Thymus (tissue), 11 donors: ENCODE measurements around the gene ACBD6. TPM values are rescaled to one million over a fixed set of nuclear protein-coding genes. Genes with fewer than 3 reads are reported as not detected.

Source experiments
- DNase-seq, 9 donors: peaks; one replicate each; pipeline ENCODE4 v3.0.0-alpha.2; 2013; ENCODE audit warnings: low spot score in 9 of 9, low read depth in 6 of 9, missing footprints in 1 of 9
- H3K27ac ChIP-seq, 2 donors: one replicate each; pipeline ENCODE4 v1.5.1; 2013; ENCODE audit warnings: control low read depth in 1 of 2, low read depth in 1 of 2, low read length in 1 of 2, mild to moderate bottlenecking in 1 of 2, moderate library complexity in 1 of 2
- H3K27me3 ChIP-seq, 2 donors: one replicate each; pipeline ENCODE4 v1.5.1; 2013; ENCODE audit warnings: low read length in 1 of 2; ENCODE audit not compliant: control insufficient read depth in 2 of 2, insufficient read depth in 1 of 2
- H3K36me3 ChIP-seq, 2 donors: one replicate each; pipeline ENCODE4 v1.5.1; 2013; ENCODE audit warnings: low read length in 1 of 2, mild to moderate bottlenecking in 1 of 2, moderate library complexity in 1 of 2; ENCODE audit not compliant: control insufficient read depth in 2 of 2, insufficient read depth in 2 of 2
- H3K4me1 ChIP-seq, 2 donors: one replicate each; pipeline ENCODE4 v1.5.1; 2013; ENCODE audit warnings: low read length in 2 of 2; ENCODE audit not compliant: control insufficient read depth in 2 of 2, insufficient read depth in 2 of 2
- H3K4me3 ChIP-seq, 2 donors: one replicate each; pipeline ENCODE4 v1.5.1; 2013; ENCODE audit warnings: low read length in 2 of 2, control low read depth in 1 of 2, mild to moderate bottlenecking in 1 of 2
- H3K9me3 ChIP-seq, 2 donors: one replicate each; pipeline ENCODE4 v1.5.1; 2013; ENCODE audit warnings: low read length in 1 of 2, mild to moderate bottlenecking in 1 of 2; ENCODE audit not compliant: control insufficient read depth in 2 of 2, insufficient read depth in 1 of 2
- WGBS: extraction: QIAGEN DNeasy Blood & Tissue Kit; methylation state at CpG from one replicate; pipeline ENCODE4 v1.1.7; 2013; 5-methylcytosine and 5-hydroxymethylcytosine counted together
- polyA plus RNA-seq: library from polyadenylated mRNA; stranded (reverse); fragments of 200-250 nt; gene quantifications from one replicate; pipeline ENCODE4 v1.2.3, GENCODE V29; 2013
- total RNA-seq: library from RNA; stranded (reverse); fragments of 120-200 nt; gene quantifications from one replicate; pipeline ENCODE4 v1.2.4, GENCODE V29; 2013
- donor health status: healthy.

Gene ACBD6
- total and polyA plus RNA-seq, 2 donors = 35.0 to 48.7 TPM

- H3K36me3 ChIP-seq = no peaks in the 10 kb centered on the region
- WGBS = 97% methylated on average over 7 of the region's 7 CpGs
- no peaks in the 10 kb centered on the region for H3K9me3 ChIP-seq
- H3K27ac ChIP-seq = no peak overlapping the region
- no peak for DNase-seq
- no peaks in the 10 kb centered on the region for H3K4me1 ChIP-seq
- no peak overlapping the region for H3K4me3 ChIP-seq
- H3K27me3 ChIP-seq = peaks cover 0 to 20% of the 10 kb centered on the region in 2 donors
These were observed 254.2 kb downstream of the ACBD6 start for GRCh38 chr1:180248176-180248575.

- Histone ChIP-seq H3K4me1 (no peaks in the 10 kb centered on the region), H3K27me3 (peaks cover 1 to 26% of the 10 kb centered on the region in 2 donors), H3K9me3 (no peaks in the 10 kb centered on the region), H3K36me3 (no peaks in the 10 kb centered on the region), H3K27ac (no peak overlapping the region), H3K4me3 (no peak overlapping the region)
- 99% methylated on average over 4 of the region's 4 CpGs for WGBS
- DNase-seq = no peak
These were observed 254.8 kb downstream of the ACBD6 start for GRCh38 chr1:180247580-180247979.

- H3K27ac ChIP-seq = no peak overlapping the region
- H3K9me3 ChIP-seq = no peaks in the 10 kb centered on the region
- peaks cover 6 to 29% of the 10 kb centered on the region in 2 donors for H3K27me3 ChIP-seq
- no peak for DNase-seq
- H3K4me1 ChIP-seq = no peaks in the 10 kb centered on the region
- H3K4me3 ChIP-seq = no peak overlapping the region
- WGBS = 83% methylated on average over 3 of the region's 3 CpGs
- H3K36me3 ChIP-seq = no peaks in the 10 kb centered on the region
These were observed 255.3 kb downstream of the ACBD6 start for GRCh38 chr1:180247061-180247460.

GRCh38 chr1:180246579-180246978, 255.8 kb downstream of the ACBD6 start:
- Histone ChIP-seq H3K27me3 (peaks cover 9 to 34% of the 10 kb centered on the region in 2 donors), H3K4me1 (no peaks in the 10 kb centered on the region), H3K27ac (no peak overlapping the region), H3K4me3 (no peak overlapping the region), H3K9me3 (no peaks in the 10 kb centered on the region), H3K36me3 (no peaks in the 10 kb centered on the region)
- DNase-seq = no peak
- WGBS = 98% methylated on average over 5 of the region's 5 CpGs

DNA sequence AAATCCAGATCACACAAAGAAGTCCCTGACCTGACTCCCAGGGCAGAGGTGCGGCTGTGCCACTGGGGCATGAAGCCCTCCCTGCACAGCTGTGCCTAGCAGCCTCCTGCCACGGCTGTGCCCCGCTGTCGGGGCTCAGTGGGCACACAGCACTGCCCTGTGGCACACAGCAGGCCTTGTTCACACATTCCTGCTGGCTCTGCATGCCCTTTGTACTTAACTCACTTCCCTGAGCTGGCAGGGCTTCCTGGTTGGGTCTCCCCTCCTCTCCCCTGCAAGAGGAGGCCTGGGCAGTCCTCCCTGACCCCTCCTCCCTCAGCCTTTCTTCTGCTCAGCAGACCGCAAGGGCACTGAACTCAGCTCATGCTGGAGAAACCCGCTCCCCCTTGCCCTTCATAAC, 257.5 kb downstream of the ACBD6 start:
- Histone ChIP-seq H3K4me1 (no peaks in the 10 kb centered on the region), H3K36me3 (no peaks in the 10 kb centered on the region), H3K27ac (no peak overlapping the region), H3K27me3 (peaks cover 17 to 50% of the 10 kb centered on the region in 2 donors), H3K9me3 (no peaks in the 10 kb centered on the region), H3K4me3 (no peak overlapping the region)
- WGBS = 87% methylated on average over 6 of the region's 6 CpGs
- DNase-seq = no peak

DNA sequence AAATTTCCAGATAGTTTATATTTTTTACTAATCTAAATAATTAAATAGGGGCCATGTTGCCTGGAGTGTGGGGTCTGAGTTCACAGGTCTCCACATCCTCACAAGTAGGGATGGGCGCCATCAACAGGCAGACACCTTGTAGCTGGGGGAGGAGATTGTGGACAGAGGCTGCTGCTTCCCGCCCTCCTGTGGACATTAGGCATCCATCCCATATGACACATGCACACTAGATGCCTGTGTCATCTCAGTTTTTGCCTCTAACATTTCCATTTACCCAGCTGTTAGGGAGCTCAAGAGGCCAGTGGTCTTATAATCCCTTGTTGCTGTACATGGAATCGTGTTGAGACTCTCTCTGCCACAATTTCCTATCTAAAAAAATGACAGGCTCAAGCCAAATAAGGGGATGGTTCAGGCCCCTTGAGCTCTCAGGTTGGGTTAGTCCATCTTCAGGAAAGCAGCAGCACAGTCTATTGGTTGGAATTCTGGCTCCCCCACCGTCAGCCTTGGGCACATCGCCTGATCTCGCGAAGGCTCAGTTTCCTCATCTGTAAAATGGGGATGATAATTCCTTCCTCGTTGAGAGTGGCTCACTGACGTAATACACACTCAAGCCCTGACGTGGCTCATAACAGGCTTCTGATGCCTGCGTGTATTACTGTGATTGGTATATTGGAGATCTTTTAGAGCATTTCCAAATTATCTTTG, 258.7 kb downstream of the ACBD6 start:
- Histone ChIP-seq H3K9me3 (no peaks in the 10 kb centered on the region), H3K27me3 (peaks cover 22 to 62% of the 10 kb centered on the region in 2 donors), H3K4me1 (no peaks in the 10 kb centered on the region), H3K4me3 (no peak overlapping the region), H3K36me3 (no peaks in the 10 kb centered on the region), H3K27ac (no peak overlapping the region)
- no peak for DNase-seq
- 93% methylated on average over 11 of the region's 11 CpGs for WGBS

DNA sequence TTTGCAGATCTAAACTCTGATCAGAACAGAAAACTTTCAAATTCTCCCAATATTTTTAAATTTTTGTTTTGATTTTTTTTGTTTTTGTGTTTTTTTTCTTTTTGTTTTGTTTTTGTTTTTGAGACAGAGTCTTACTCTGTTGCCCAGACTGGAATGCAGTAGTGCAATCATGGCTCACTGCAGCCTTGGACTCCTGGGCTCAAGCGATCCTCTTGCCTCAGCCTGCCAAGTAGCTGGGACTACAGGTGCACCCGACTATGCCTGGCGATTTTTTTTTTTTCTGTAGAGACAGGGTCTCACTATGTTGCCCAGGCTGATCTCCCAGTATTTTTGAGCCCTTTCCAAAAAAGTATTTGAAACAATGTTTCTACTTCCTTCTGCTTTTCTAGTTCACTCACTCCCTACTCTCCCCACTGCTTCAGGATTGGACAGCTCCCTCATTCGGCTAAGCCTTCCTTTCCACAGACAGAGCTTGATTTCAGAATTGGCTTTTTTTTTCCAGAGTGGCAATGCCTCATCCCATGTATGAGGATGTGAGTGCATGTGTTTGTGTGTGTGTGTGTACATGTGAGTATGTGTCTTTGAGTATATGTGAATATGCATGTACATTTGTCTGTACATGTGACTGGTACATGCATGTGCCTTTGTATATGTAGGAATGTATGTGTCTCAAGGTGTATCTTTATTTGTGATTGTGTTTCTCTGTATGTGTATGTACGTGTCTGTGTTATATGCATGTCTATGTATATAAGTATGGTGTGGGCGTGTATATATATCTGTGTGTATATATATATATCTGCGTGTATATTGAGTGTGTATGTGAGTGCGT, 260.4 kb downstream of the ACBD6 start:
- Histone ChIP-seq H3K4me3 (no peak overlapping the region), H3K9me3 (no peaks in the 10 kb centered on the region), H3K36me3 (no peaks in the 10 kb centered on the region), H3K27me3 (peaks cover 34 to 80% of the 10 kb centered on the region in 2 donors), H3K4me1 (no peaks in the 10 kb centered on the region), H3K27ac (no peak overlapping the region)
- WGBS = 84% methylated on average over 8 of the region's 8 CpGs
- DNase-seq = no peak

GRCh38 chr1:180239145-180240096, 263.0 kb downstream of the ACBD6 start:
- DNase-seq = no peak
- no peak overlapping the region for H3K27ac ChIP-seq
- no peaks in the 10 kb centered on the region for H3K36me3 ChIP-seq
- WGBS = 15% methylated on average over 10 of the region's 10 CpGs
- no peak overlapping the region for H3K4me3 ChIP-seq
- peaks cover 54 to 95% of the 10 kb centered on the region in 2 donors for H3K27me3 ChIP-seq
- H3K9me3 ChIP-seq = no peaks in the 10 kb centered on the region
- peaks cover 0 to 2% of the 10 kb centered on the region in 2 donors for H3K4me1 ChIP-seq
